ENCODE data around the gene MAMDC2. TPM values are rescaled to one million over a fixed set of nuclear protein-coding genes. Genes with fewer than 3 reads are reported as not detected.

Gene MAMDC2
- total and polyA plus RNA-seq, 2 donors (not counting 1 experiment from before 2014, with no cell fraction given): 14.4 to 23.0 TPM

- no peak overlapping the region for H3K27ac ChIP-seq (ENCODE audit: insufficient read depth, low read length)
- peak in 1 of 2 donors; percentile 44 for DNase-seq (ENCODE audit: low read depth in 2 of 2)
Measured at GRCh38 chr9:70054521-70054920, 10.9 kb downstream of the MAMDC2 start.

DNA sequence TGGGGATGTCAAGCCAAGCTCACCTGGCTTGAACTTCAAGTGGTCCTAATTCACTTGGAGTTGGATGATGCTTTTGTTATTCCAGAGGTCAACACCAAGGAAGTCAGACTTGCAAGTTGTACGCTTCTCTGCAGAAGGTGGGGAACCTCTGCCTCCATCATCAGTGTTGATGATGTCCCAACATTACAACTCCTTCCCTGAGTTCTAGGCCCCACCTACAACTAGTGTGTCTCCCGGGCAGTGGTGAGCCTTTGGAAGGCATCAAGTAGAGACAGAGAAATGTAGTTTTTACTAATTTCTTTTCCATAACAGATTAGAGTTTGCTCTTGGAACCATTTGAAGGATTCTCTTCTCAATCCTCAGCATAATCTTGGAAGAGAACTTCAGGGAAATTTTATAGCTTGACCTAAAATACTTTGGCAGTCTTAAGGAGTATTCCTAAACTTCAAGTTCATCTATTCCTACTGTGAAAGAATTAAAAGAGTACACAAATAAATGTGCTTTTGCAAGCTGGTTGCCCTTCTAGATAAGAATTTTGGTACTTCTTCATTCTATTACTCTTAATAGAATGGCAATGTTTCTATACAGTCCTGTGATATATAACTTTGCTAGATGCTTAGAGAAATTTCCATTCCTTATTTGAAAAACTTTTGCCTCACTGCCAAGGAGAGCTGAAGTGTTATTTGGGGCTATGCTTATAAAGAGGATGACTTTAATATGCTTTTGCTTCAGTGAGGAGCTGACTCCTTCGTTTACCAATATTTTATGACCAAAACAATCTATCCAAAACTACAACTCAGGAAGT, 12.0 kb downstream of the MAMDC2 start:
- H3K36me3 ChIP-seq (ENCODE audit: control insufficient read depth, insufficient read depth, low read length): no peaks in the 10 kb centered on the region
- no peak for TF ChIP-seq EZH2 (IDR thresholded peaks at IDR 0.05; ENCODE audit: low read length, missing control alignments)
- TF ChIP-seq, protein P1, sequence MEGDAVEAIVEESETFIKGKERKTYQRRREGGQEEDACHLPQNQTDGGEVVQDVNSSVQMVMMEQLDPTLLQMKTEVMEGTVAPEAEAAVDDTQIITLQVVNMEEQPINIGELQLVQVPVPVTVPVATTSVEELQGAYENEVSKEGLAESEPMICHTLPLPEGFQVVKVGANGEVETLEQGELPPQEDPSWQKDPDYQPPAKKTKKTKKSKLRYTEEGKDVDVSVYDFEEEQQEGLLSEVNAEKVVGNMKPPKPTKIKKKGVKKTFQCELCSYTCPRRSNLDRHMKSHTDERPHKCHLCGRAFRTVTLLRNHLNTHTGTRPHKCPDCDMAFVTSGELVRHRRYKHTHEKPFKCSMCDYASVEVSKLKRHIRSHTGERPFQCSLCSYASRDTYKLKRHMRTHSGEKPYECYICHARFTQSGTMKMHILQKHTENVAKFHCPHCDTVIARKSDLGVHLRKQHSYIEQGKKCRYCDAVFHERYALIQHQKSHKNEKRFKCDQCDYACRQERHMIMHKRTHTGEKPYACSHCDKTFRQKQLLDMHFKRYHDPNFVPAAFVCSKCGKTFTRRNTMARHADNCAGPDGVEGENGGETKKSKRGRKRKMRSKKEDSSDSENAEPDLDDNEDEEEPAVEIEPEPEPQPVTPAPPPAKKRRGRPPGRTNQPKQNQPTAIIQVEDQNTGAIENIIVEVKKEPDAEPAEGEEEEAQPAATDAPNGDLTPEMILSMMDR (conservative IDR thresholded peaks at IDR 0.05 in 1 of 2, IDR thresholded peaks at IDR 0.05 in 1 of 2; ENCODE audit: low read depth in 1 of 2, low read length in 2 of 2): no peak
- no peaks in the 10 kb centered on the region for H3K27me3 ChIP-seq (ENCODE audit: control insufficient read depth, insufficient read depth, low read length)
- no peak for DNase-seq (ENCODE audit: low read depth in 2 of 2)
- H4K20me1 ChIP-seq (ENCODE audit: control insufficient read depth, extremely low read depth, insufficient read depth, low read length): no peaks in the 10 kb centered on the region
- no peaks in the 10 kb centered on the region for H3K79me2 ChIP-seq (ENCODE audit: control insufficient read depth, insufficient read depth, low read length)
- no peak overlapping the region for H3K4me2 ChIP-seq (ENCODE audit: extremely low read depth, insufficient read depth, low read length)
- no peaks in the 10 kb centered on the region for H3K9me3 ChIP-seq (ENCODE audit: control insufficient read depth, insufficient read depth, low read depth, low read length)
- H3K4me1 ChIP-seq (ENCODE audit: control insufficient read depth, extremely low read depth, insufficient read depth, low read length): no peaks in the 10 kb centered on the region
- no peak overlapping the region for H3K27ac ChIP-seq (ENCODE audit: insufficient read depth, low read length)
- H3K4me3 ChIP-seq (replicated peaks in 1 of 4; ENCODE audit: control extremely low read depth in 1 of 4, insufficient read depth in 1 of 4, low read depth in 3 of 4, low read length in 4 of 4): no peak overlapping the region
- H2AFZ ChIP-seq (ENCODE audit: low read length): no peak overlapping the region
- H3K9ac ChIP-seq (ENCODE audit: insufficient read depth, low read length): no peak overlapping the region

More at GRCh38 chr9:70054521-70054920, 10.9 kb downstream of the MAMDC2 start:
- H3K4me2 ChIP-seq (ENCODE audit: extremely low read depth, insufficient read depth, low read length): no peak overlapping the region
- no peaks in the 10 kb centered on the region for H3K27me3 ChIP-seq (ENCODE audit: control insufficient read depth, insufficient read depth, low read length)
- peaks cover 2% of the 10 kb centered on the region for H3K4me1 ChIP-seq (ENCODE audit: control insufficient read depth, extremely low read depth, insufficient read depth, low read length)
- no peaks in the 10 kb centered on the region for H4K20me1 ChIP-seq (ENCODE audit: control insufficient read depth, extremely low read depth, insufficient read depth, low read length)
- H3K4me3 ChIP-seq (replicated peaks in 1 of 4; ENCODE audit: control extremely low read depth in 1 of 4, insufficient read depth in 1 of 4, low read depth in 3 of 4, low read length in 4 of 4): no peak overlapping the region
- no peak overlapping the region for H2AFZ ChIP-seq (ENCODE audit: low read length)
- no peaks in the 10 kb centered on the region for H3K79me2 ChIP-seq (ENCODE audit: control insufficient read depth, insufficient read depth, low read length)
- no peaks in the 10 kb centered on the region for H3K9me3 ChIP-seq (ENCODE audit: control insufficient read depth, insufficient read depth, low read depth, low read length)
- H3K9ac ChIP-seq (ENCODE audit: insufficient read depth, low read length): no peak overlapping the region
- no peaks in the 10 kb centered on the region for H3K36me3 ChIP-seq (ENCODE audit: control insufficient read depth, insufficient read depth, low read length)
- TF ChIP-seq, protein P1 (conservative IDR thresholded peaks at IDR 0.05 in 1 of 2, IDR thresholded peaks at IDR 0.05 in 1 of 2; ENCODE audit: low read depth in 1 of 2, low read length in 2 of 2): no peak
- TF ChIP-seq EZH2 (IDR thresholded peaks at IDR 0.05; ENCODE audit: low read length, missing control alignments): no peak

GRCh38 chr9:70056211-70056944, 12.7 kb downstream of the MAMDC2 start:
- Histone ChIP-seq H3K36me3 (ENCODE audit: control insufficient read depth, insufficient read depth, low read length) (no peaks in the 10 kb centered on the region), H3K4me1 (ENCODE audit: control insufficient read depth, extremely low read depth, insufficient read depth, low read length) (no peaks in the 10 kb centered on the region), H3K9ac (ENCODE audit: insufficient read depth, low read length) (no peak overlapping the region), H4K20me1 (ENCODE audit: control insufficient read depth, extremely low read depth, insufficient read depth, low read length) (no peaks in the 10 kb centered on the region), H3K4me2 (ENCODE audit: extremely low read depth, insufficient read depth, low read length) (no peak overlapping the region), H3K4me3 (replicated peaks in 1 of 4; ENCODE audit: control extremely low read depth in 1 of 4, insufficient read depth in 1 of 4, low read depth in 3 of 4, low read length in 4 of 4) (no peak overlapping the region), H3K79me2 (ENCODE audit: control insufficient read depth, insufficient read depth, low read length) (no peaks in the 10 kb centered on the region), H2AFZ (ENCODE audit: low read length) (no peak overlapping the region), H3K27me3 (ENCODE audit: control insufficient read depth, insufficient read depth, low read length) (no peaks in the 10 kb centered on the region), H3K9me3 (ENCODE audit: control insufficient read depth, insufficient read depth, low read depth, low read length) (no peaks in the 10 kb centered on the region), H3K27ac (ENCODE audit: insufficient read depth, low read length) (no peak overlapping the region)
- TF ChIP-seq EZH2 (IDR thresholded peaks at IDR 0.05; ENCODE audit: low read length, missing control alignments): no peak
- TF ChIP-seq, protein P1 (conservative IDR thresholded peaks at IDR 0.05 in 1 of 2, IDR thresholded peaks at IDR 0.05 in 1 of 2; ENCODE audit: low read depth in 1 of 2, low read length in 2 of 2): no peak
- no peak for DNase-seq (ENCODE audit: low read depth in 2 of 2)
